H1 (cell line): ENCODE measurements around the gene TEAD1. TPM values are rescaled to one million over a fixed set of nuclear protein-coding genes. Genes with fewer than 3 reads are reported as not detected.

Experiments used
- ASH2L ChIP-seq: fragments of 200-600, 300-600 bp; sonication (generic); IDR thresholded peaks from one replicate; pipeline ENCODE4 v1.7.1; 2017; ENCODE audit warnings: low read length
- BCL11A ChIP-seq, 2 experiments: IDR thresholded peaks; one replicate each; pipeline ENCODE4 v1.6.1; 2011; ENCODE audit warnings: low read depth in 2 of 2, low read length in 2 of 2, mild to moderate bottlenecking in 2 of 2
- CBX5 ChIP-seq: fragments of 300-800, 300-1000 bp; sonication (generic); IDR thresholded peaks from 2 replicates; pipeline ENCODE4 v1.7.1; 2016; ENCODE audit warnings: antibody characterized with exemption, low read length, low read depth
- CEBPB ChIP-seq: IDR thresholded peaks from 2 replicates; pipeline ENCODE4 v1.6.1; 2012; ENCODE audit warnings: low read depth, low read length
- CTCF ChIP-seq, 3 experiments: IDR thresholded peaks; 1 replicate in 2 of 3; 2 replicates in 1 of 3; pipeline versions ENCODE4 v1.5.1 to v1.6.1; 2011; ENCODE audit warnings: low read length in 3 of 3, mild to moderate bottlenecking in 3 of 3, inconsistent platforms in 2 of 3, low read depth in 1 of 3, moderate library complexity in 1 of 3; ENCODE audit not compliant: insufficient read depth in 1 of 3; ENCODE audit errors: control extremely low read depth in 1 of 3
- KDM4A ChIP-seq: IDR thresholded peaks from one replicate; pipeline ENCODE4 v1.7.1; 2012; ENCODE audit warnings: low read depth, mild to moderate bottlenecking, moderate library complexity, low read length, inconsistent platforms; ENCODE audit not compliant: severe bottlenecking
- RAD21 ChIP-seq, 2 experiments: IDR thresholded peaks in 1 of 2; conservative IDR thresholded peaks in 1 of 2; 2 replicates each; pipeline ENCODE4 v1.6.1; 2011; ENCODE audit warnings: low read depth in 2 of 2, low read length in 2 of 2, improper control_type of control experiment in 1 of 2, inconsistent platforms in 1 of 2, mild to moderate bottlenecking in 1 of 2, moderate library complexity in 1 of 2
- SIRT6 ChIP-seq: IDR thresholded peaks from one replicate; pipeline ENCODE4 v1.7.1; 2012; ENCODE audit warnings: low read length, inconsistent platforms
- TEAD4 ChIP-seq: IDR thresholded peaks from 2 replicates; pipeline ENCODE4 v1.6.1; 2012; ENCODE audit warnings: low read depth, low read length, inconsistent platforms, mixed read lengths
- polyA plus RNA-seq, 7 experiments: library from polyadenylated mRNA; depleted of rRNA in 3 of 7; stranded (reverse) in 5 of 7; unstranded in 2 of 7; fragments of >200 nt in 5 of 7; fragments of 200-250 nt in 2 of 7; gene quantifications; 1 replicate in 5 of 7; 2 replicates in 1 of 7; 4 replicates in 1 of 7; pipeline versions ENCODE4 v1.2.1 to v1.2.3, GENCODE V29; 2011 to 2013; ENCODE audit warnings: missing spikeins in 2 of 7, mixed read lengths in 2 of 7
- total RNA-seq: library from RNA; stranded (reverse); fragmentation: NEBNext Ultra II Directional; extraction: Animal tissue kit (Norgen Biotek cat#: 25700); gene quantifications from 2 replicates; pipeline ENCODE4 v1.2.1, GENCODE V29; 2021

Gene TEAD1
- total and polyA plus RNA-seq, 2 of the 8 experiments (the other 6 are each of a cell fraction or from before 2014, with no cell fraction given): 15.6 to 67.4 TPM

- TF ChIP-seq ASH2L: no peak
- TF ChIP-seq RAD21 (IDR thresholded peaks at IDR 0.05 in 1 of 2, conservative IDR thresholded peaks at IDR 0.05 in 1 of 2; ENCODE audit: low read depth in 2 of 2, low read length in 2 of 2): no peak
- TF ChIP-seq SIRT6: no peak
- no peak for TF ChIP-seq BCL11A (IDR thresholded peaks at IDR 0.05; ENCODE audit: low read depth in 2 of 2, low read length in 2 of 2)
- TF ChIP-seq KDM4A: no peak
- no peak for TF ChIP-seq TEAD4
- TF ChIP-seq CTCF (IDR thresholded peaks at IDR 0.05; ENCODE audit: control extremely low read depth in 1 of 3, insufficient read depth in 1 of 3, low read depth in 1 of 3, low read length in 3 of 3): no peak
- no peak for TF ChIP-seq CEBPB
- no peak for TF ChIP-seq CBX5
These were observed 299.4 kb downstream of the TEAD1 start (continued) for GRCh38 chr11:12973528-12974181.
